NCI-H345 treated with DMSO at 0.1 percent for 48 hours (cell line): ENCODE measurements around the gene GALNT7.

ENCODE experiments used
- DNase-seq: peaks from one replicate; lab custom pipeline; 2025; ENCODE audit not compliant: unreplicated experiment; lab: John Stamatoyannopoulos, UW

GALNT7 gene

DNA sequence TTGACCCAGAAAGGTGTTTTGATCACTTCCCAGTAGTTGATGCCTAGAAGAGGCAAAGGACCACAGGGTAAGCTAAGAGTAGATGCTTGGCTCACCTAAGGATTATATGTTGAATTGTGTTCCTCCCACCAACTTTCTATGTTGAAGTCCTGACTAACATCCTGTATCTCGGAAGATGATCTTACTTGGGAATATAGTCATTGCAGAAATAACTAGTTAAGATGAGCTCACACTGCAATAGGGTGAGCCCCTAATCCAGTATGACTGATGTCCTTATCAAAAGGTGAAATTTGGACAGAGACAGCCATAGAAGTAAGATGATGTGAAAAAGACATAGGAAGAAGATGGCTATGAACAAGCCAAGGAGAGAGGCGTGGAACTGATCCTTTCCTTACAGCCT lies 168.9 kb downstream of the GALNT7 start:
- no peak for DNase-seq

GRCh38 chr4:173343832-173344397 lies 175.3 kb downstream of the GALNT7 start:
- DNase-seq: no peak

DNA sequence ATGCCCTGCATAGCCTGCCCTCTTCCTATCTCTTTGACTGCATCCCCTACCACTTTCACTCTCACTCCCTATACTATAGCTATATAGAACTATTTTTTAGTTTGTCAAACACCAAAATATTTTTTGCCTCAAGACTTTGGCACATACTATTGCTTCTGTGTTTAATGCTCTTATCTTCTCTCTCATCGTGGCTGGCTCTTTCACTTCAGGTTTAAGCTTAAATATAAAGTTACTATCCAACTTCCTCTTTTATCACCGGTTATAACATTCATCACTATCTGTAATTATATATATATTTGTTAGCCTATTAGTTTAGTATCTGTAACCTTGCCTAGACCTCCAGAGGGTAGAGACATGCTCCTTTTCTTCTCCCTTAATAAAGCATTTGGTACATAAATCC lies 177.0 kb downstream of the GALNT7 start:
- no peak for DNase-seq

DNA sequence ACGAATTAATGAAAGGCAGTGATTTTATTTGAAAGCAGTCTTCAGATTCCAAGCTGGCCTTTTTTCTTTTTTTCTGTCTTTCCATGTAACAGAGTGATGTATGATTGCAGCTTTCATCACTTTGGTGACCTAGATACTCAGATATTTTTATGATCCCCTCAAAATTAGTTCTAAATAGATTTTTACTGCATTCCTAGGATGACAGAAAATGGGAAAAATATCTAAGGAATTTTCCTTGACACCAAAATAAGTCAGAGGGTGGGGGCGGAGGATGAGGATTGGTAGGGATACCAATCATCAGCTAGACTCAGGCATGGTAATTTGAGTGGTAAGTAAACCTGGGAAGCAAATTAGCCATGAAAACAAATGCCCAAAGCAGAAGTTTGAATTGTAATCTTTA lies 177.5 kb downstream of the GALNT7 start:
- no peak for DNase-seq

DNA sequence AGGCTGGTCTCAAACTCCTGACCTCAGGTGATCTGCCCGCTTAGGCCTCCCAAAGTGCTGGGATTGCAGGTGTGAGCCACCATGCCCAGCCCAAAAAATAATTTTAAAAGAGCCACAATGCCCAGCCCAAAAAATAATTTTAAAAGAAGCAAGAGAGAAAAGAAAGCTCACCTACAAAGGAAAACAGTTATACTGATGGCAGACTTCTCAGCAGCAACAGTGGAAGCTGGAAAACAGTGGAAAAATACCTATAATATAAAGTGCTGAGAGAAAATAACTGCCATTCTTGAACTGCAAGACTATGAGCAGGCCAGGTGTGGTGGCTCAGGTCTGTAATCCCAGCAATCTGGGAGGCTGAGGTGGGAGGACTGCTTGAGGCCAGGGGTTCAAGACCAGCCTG lies 178.9 kb downstream of the GALNT7 start:
- no peak for DNase-seq

- no peak for DNase-seq
These were observed 189.3 kb downstream of the GALNT7 start for GRCh38 chr4:173357939-173358338.

DNA sequence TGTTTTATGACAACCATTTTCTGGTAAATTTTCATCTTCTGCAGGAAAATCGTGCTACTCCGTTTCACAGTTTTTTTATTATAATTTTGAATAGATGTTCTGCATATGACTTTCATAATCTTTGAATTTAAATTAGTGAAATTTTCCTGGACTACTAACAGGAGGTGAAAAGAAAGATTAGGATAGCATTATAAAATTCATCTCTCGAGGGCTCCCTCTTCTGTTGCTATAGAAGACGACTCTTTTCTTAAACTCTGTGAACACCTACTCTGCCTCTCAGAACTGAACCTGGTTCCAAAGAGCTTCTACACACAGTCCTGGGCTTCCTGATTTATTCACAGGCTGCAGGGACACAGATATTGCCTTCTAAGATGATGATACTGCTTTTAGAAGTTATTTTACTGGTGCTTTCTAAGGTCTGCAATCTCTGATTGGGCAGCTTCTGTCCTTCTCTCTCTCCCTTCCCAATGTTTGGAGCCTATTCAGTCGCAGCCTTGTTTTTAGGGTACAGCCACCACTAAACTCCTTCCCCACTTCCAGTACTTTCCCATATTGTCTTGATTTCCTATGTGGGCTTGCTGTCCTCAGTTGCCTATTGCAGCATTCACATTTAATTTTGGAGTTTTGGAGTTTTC lies 192.1 kb downstream of the GALNT7 start:
- no peak for DNase-seq

- DNase-seq: no peak
These were observed 194.1 kb downstream of the GALNT7 start for GRCh38 chr4:173362666-173363065.

DNA sequence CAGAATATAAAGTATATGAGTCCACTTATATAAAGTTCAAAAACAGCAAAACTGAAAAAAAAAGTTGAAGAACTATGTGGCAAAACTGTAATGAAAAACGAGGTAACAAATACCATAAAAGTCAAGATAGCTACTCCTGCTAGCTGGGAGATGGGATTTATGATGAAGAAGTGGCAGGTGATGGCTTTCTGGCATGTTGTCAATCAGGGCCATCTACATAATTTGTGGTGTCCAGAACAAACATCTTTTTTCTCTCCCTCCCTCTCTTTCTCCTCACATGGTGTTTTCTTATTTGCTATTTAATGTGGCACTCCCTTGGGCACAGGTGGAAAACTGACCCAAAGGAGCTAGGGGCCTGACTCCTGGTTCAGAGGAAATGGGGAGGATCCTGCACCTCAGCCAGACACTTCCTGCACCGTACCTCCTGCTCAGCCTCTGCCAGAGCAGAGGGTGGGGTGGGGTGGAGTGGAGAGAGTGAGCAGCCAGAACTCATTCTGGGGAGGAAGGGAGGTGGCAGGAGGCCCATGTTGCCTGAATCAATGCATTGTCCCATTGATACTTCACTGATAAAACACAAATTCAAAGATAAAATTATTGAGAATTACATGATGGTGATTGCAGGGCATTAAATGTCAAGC lies 196.9 kb downstream of the GALNT7 start:
- no peak for DNase-seq

DNA sequence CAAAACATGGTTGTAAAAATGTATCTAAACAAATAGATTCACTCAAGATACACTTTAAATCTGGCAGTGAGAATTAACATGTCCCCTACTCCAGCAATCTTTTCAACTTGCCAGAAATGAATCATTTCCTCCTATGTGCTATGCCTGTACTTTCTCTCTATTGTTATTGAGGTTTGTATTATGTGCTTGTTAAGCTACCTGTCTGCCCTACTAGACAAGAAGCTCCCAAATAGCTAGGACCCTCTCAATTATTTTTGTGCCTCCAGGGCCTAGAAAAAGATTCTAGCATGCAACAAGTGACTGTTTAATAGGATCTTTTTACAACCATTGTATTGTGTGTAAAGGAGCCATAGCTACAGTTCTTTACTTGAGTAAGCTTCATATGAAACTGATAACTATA lies 198.7 kb downstream of the GALNT7 start:
- DNase-seq: no peak

GRCh38 chr4:173367946-173368345 lies 199.3 kb downstream of the GALNT7 start:
- no peak for DNase-seq

- no peak for DNase-seq
These were observed 201.5 kb downstream of the GALNT7 start for GRCh38 chr4:173370130-173370476.

GRCh38 chr4:173370477-173371291 lies 202.1 kb downstream of the GALNT7 start, which contains the start of gene SAP30:
SAP30 (plus strand) TSS chr4:173370954; CDS start chr4:173371183, 229 bp downstream.
- DNase-seq: peak; percentile 85

- peak; percentile 28 for DNase-seq
These were observed 202.9 kb downstream of the GALNT7 start for GRCh38 chr4:173371292-173372192.
